DMS53 (cell line): ENCODE measurements around the gene BCAP31.
"Not testable (repeated sequence)": the region's sequence is repeated elsewhere in the genome, so short reads cannot be mapped to it uniquely, and the experiment has no call there.

Source experiments
- DNase-seq: peaks from one replicate; lab custom pipeline; 2025; lab: John Stamatoyannopoulos, UW

BCAP31 gene

DNA sequence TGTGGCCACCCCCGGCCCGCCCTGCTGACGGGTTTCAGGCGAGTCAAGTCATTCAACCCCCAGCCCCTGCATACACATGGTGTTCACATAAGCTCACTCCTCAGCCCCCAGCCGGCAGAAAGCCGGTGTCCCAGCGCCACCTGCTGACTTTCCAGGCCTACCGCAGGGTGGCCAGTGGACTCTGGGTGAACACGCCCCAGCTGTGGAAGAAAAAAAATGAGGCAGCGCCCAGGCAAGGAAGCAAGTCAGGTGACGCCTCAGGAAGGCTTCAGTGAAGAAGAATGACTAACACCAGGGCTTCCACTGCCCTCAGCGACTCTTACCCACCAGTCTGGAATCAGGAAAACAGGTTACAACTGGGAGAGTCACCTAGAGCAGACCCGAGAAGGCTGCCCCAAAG lies 15.8 kb downstream of the BCAP31 start:
- DNase-seq, result peak; percentile 93

DNA sequence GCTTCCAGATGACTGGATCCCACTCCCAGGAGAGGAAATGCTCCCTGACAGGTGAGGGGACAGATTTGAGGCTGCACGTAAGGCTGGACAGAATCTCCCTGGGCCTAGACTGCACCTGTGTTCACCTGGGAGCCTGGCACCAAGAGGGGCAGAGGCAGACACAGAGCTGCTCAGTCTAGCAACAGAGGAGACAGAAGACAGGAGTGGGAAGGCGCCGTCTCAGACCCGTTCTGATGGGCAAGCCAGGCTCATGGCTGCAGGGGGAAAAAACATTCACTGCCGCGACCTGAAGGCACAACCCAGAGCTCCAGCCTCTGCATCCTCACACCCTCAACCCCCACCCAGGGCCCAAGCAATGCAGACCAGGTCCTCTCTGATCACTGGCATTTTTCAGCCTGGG lies 16.8 kb downstream of the BCAP31 start:
- no peak for DNase-seq

DNA sequence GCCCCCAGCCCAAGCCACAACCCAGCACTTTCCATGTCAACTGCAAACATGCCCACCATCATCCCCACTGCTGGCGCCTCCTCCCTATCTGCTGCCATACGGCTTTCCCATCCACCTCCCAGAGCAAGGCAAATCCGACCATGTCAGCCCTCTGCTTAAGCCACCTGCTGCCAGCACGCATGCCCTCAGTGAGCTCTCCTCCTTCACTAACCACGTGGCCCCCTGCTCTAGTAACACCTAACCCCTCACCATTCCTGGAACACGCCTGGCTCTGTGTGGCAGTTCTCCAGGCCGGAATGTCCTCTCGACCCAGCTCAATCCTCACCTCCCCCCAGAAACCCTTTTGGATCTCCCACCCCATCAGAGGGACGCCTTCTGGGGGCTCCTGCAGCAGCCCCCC lies 17.4 kb downstream of the BCAP31 start:
- no peak for DNase-seq

DNA sequence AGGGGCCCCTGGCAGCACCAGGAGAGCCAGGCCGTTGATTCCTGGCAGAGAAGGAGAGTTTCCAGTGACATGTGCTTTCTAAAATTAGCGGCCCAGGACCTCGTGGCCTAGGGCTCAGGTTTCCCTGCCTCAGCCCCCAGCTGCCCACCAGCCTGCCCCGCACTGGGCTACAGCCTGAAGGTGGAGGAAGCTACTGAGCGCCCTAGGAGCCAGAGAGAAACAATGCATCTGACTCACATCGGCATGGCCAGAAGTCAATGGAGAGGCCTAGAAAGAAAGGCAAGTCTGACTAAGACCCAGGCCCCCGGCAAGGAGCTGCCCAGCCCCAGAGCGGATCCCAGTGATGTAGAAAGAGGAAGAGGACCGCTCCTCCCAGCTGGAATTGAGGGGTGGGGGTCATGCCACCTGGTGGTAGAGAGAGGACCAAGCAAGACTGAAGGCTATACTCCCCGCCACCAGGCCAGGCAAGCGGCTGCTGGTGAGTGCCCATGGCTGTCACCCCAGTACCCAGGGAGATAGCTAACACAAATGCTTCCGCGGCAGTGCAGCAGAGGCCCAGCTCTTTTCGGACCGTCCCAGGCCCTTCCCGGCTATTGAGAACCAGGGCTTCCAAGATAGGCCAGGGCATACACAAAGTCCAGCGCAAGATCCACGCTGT lies 18.7 kb downstream of the BCAP31 start:
- not testable (repeated sequence) for DNase-seq

DNA sequence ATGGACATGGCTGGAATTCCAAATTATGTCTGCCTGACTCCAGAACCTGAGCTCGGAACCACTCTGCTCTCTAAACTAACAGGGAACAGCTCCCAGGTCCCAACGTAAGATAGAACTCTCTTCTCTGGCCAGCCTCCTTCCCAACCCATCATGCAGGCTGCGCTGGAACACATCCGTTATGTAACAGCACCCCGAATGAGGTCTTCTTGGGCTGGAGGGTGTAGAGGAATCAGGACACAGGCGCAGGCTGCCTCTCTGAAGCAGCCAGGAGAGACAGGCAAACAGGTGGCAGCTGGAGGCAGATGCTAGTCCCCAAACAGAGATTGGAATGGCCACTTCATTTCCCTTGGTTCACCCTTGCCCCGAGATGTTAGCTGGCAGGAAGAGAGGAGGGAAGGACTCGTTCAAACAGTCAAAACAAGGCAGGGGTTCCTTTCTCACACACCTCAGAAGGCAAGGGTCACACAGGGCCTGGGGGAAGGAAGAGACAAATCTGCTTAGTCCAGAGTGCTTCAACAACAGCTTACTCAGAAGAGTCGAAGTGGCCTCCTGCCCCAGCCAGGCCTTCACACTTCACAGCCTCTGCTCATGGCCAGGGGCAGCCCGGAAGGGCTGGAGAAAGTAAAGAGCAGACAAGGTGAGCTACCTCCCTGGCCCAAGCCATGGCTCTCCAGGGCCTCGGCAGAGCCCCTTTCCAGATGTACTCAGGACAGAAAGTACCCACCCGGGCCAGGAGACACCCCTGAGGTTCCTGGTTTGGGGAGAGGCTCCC lies 19.4 kb downstream of the BCAP31 start:
- not testable (repeated sequence) for DNase-seq

DNA sequence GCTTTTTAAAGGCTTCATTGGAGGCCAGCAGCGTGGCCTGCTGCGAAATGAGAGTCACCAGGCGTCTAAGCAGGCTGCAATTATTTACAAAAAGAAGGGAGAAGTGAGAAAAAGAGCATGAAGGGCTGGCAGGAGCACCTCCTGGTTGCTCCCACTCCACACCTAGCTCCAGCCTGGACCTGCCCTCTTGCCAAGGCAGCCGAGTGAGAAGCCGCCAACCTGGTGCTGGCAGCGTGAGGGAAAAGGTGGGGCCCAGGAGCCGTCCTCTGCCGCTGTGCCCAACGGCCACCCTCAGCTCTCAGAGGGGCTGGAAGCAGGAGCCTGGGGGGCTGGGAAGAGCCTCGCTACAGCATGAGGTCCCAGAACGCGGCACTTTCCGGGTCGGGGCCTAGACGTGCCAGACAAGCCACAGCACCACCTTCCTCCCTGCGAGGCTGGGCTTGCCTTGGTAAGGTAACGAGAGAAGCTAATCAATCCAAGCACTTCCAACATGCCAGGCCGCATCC lies 20.1 kb downstream of the BCAP31 start:
- no peak for DNase-seq

DNA sequence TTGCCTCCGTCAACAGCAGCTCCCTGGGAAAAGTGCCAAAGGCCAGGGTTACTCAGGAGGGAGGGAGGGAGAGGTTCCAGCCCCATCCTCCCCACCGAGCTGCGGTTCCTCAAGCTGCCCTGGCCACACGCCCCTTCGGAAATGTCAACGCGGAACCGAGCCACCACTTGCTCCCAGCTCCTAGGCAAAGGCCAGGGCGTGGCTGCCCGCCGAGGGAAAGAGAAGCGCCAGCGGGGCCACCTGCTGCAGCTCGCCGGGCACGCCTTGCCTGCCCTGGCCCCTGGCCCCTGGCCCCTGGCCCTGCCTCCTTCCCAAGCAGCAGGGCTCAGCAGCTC lies 21.2 kb downstream of the BCAP31 start:
- DNase-seq, result no peak

DNA sequence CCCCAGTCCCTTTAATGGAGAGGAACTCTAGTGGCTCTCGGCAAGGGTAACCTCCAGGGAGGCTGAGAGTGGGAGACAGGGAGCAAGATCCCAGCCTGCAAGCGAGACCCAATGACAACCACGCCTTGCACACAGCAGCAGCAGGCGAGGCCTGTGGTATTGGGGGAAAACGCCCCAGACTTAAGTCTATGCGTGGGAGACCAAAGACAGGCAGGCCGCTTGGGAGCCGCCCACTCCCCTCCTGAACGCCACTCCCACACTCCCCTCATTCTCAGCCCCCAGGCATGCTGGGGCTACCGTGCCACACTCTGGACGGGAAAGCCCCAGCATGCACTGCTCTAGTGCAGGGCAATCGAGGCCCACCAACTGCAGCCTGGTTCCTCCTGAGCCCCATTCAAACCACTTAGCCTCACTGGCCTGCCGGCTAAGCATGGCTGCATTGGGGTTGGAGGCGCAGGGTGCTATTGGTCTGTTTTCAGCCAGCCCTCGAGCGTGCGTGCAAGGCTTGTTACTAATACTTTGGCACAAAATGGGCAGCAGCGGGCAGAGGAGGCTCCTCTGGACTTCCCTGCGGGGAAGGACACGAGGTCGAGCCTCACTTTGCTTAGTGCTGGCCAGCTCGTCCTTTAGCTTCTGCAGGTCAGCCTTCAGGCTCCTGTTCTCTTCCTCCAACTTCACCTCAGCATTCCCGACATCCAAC lies 21.7 kb downstream of the BCAP31 start:
- no peak for DNase-seq

DNA sequence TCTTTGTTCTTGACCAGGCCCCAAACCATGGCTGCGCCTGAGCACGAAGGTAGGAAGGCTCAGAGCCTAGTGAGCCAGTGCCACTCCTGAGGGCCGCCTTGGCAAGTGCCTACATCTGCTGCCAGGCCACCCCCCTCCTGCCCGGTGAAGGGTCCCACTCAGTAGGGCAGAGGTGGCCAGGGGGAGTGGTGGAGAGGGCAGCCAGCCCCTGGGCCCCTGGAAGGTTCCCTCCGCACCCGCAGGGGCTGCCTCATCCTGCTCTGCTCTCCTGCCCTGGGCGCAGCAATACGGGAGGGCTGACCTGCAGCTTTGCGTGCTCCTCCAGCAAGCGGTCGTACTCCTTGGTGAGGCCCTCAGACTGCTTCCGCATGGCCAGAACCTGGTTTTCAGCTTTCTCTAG lies 22.5 kb downstream of the BCAP31 start:
- no peak for DNase-seq

DNA sequence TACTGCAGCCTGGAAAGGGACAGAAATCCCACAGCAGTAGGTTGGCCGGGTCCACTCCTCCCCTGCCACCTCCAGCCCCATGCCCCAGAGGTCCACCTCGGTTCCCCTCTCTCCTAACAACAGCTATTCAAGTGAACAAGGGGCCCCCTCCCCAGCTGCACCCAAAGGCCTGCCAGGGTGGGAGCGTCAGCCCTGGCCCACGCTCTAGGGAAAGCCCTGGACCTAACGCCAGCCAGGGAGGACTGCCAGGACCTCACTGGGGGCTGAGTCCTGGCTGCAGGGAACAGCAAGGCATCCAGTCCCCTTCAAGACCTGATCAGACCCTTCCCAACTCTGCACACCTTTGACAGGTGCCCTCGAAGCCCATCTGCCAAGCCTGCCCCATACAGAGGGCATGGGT lies 23.2 kb downstream of the BCAP31 start:
- DNase-seq, result no peak

DNA sequence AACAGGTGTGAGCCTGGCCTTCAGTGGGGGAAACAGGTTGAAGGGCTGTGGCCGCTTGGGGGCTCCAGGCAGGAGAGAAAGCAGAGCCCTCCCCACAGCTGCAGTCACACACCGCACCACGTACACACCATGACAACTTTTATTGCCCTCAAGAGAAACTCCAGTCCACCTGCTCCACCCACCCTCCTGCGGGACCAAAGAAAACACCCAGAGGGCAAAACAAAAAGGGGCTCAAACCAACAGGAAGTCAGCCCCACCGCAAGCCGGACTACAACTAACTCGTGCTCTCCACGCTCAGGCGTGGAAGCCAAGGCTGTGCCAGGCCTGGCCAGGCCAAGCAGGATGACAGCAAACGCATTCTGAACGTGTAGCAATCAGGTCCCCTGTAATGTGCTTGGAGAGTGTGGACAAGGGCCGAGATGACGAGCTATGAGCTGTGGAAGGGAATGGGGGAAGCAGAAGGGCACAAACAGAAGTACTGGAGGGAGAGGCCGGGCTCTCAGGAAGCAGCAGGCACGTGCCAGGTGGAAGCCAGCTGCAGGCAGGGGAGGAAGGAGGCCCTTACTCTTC lies 23.7 kb downstream of the BCAP31 start:
- DNase-seq, result no peak

DNA sequence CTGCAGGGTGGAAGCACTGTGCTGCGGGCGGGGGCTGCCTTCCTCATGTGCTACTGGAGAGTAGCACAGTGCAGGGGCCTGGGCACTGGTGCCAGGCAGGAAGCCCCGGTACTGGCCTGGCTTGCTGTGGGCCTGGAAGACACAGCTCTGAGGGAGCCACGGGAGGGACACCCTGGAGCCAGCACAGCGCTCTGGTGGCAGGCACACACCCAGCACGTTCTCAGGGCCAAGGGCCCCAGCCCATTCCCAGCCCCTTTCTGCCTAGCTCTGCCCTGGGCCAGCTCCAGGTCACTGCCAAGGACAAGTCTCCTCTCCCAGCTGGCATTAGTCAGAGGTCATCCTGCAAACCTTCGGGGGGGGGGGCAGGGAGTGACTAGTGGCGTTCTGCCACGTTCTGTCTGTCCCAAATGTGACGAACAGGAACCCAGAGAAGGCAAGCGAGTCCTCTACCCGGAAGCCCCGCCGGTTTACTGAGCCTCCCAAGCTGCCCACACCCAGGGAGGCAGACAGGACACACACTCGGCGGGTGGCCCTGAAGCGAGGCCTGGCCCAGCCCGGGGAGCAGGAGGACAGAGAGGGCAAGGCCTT lies 24.3 kb downstream of the BCAP31 start:
- not testable (repeated sequence) for DNase-seq

DNA sequence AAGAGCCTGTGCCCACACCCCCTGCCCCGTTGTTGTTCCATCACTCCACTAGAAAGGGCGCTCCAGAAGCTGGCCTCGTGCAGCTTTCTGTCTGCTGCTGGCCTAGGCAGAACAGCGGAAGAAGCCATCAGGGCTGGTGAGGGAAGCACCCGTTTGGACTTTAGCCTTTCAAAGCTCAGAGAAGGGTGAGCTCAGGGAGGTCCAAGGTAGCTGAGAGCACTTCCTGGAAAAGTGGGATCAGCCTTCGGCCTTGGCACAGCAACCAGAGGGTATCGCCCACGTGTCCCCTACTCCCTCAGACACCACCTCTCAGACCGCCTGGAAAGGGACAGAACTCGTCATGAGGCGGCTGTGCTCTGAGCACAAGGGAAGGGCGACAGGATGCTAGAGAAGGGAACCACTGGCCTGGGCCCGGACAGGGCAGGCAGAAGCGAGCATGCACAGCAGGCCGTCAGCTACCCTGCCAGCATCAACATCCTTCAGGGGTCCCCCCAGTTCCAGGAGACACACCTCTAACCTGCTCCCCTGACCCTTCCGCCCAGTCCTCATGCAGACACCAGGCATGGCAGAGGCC lies 24.9 kb downstream of the BCAP31 start:
- DNase-seq, result not testable (repeated sequence)

DNA sequence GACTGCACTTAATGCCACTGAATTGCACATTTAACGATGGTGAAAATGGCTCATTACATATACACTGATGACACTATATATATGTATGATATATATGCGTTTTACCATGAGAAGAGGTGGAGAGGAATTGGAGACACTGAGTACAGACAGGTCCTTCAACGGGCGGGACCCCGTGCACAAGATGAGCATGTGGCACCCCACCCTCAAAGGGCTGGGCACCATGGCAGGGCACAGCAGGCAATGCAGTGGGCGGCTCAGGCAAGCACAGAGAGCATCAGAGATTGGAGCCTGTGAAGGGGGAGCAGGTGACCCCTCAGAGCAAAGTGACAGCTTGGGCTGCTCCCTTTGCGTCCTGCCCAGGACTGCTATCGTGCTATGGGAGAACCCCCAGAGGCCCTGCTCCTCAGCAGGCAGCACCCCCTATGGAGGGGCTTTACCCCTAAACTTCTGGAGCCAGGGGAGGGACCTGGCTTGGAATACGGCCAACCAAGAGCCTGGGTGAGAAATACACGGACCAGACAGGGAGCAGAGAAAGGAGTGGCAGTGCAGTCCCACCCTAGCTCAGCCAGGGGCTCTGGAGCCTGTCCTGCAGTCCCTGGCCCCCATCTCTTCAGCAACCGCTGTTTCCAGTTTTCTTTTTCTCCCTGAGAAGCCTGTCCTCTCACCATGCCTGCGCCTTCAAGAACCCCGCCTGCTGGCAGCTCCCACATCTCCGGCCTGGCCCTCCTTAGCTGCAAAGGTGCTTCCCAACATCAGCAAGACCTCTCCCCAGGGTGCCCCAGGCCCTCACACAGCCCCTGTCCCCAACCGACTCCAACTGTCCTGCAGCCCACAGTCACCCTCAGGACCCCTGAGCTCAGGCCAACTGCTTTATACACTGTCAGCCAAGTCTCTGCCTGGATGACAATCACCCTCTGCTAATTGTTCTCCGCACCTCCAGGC lies 26.0 kb downstream of the BCAP31 start:
- no peak for DNase-seq

DNA sequence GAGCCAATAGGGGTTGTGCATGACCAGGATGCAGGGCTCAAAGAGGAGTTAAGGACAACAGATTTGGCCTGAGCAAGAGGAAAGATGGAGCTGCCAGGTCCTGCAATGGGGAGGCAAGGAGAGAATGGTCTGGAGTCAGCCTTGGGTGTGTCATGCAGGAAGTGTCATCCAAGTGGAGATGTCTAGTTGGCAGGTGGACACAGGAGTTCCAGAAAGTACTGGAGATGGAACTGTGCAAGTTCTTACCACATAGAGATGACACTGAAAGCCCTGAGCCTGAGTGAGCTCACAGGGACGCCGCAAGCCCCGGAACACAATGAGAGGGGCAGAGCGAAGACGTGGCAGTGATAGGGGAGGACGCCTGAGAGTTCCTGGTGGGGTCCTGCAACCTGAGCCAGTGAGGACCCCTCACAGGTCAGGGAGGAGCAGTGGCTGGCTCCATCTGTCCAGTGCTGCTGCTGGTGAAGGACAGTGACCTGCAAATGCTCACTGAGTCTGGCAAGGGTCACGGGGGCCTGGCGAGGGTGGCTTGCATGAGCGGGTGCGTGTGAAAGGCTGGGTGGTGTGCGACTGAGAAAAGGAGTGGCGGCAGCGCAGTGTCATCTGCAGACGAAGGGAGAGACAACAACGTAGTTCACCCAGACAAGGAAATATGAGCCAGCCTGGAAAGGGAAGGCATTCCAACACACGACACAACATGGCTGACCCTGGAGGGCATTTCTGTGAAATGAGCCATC lies 27.0 kb downstream of the BCAP31 start:
- DNase-seq, result not testable (repeated sequence)

DNA sequence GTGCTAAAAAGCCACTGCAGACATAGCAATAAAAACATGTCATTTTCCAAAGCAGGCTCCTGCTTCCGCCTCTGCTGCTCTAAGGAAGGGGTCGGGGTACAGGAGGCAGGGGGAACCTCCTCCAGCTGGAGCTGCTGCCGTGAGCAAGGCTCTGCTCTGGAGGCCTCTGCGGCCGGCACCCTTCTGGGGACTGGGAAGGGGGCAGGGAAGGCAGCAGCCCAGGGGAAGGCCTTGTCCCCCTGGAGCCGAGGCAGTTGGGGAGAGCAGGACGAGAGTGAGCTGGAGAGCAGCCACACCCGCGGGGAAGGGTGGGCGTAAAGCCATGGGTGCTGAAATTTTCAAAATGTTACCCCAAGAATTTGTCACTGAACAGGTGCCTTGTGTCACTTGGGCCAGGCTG lies 27.6 kb downstream of the BCAP31 start:
- not testable (repeated sequence) for DNase-seq

DNA sequence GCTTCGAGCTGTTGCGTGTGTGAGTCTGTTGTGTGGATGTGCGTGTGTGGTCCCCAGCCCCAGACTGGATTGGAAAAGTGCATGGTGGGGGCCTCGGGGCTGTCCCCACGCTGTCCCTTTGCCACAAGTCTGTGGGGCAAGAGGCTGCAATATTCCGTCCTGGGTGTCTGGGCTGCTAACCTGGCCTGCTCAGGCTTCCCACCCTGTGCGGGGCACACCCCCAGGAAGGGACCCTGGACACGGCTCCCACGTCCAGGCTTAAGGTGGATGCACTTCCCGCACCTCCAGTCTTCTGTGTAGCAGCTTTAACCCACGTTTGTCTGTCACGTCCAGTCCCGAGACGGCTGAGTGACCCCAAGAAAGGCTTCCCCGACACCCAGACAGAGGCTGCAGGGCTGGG lies 28.1 kb downstream of the BCAP31 start:
- DNase-seq, result no peak

DNA sequence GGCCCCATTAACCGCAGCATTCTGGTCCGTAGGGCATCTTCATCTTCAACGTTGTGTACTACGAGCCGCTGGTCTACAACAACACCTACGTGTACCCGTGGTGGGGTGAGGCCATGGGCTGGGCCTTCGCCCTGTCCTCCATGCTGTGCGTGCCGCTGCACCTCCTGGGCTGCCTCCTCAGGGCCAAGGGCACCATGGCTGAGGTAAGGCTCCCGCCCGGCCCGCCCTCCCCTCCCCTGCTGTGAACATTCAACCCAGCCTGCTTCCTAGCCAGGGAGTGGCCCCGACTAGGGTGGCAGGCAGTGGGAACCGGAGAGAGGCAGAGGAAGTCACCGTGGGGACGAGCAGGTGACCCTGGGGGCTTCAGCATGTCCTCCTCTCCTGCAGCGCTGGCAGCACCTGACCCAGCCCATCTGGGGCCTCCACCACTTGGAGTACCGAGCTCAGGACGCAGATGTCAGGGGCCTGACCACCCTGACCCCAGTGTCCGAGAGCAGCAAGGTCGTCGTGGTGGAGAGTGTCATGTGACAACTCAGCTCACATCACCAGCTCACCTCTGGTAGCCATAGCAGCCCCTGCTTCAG lies 29.4 kb downstream of the BCAP31 start:
- no peak for DNase-seq

DNA sequence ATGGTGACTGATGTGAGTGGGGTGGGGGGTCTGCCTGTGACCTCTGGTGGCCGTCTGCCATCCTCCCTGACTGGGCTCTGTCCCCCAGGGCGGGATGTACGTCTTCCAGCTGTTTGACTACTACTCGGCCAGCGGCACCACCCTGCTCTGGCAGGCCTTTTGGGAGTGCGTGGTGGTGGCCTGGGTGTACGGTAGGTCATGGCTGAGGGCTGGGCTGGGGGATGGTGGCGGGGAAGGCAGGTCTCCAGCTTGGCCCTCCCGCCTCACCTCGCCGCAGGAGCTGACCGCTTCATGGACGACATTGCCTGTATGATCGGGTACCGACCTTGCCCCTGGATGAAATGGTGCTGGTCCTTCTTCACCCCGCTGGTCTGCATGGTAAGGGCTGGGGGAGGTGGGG lies 29.9 kb downstream of the BCAP31 start:
- DNase-seq, result not testable (repeated sequence)
